OCI-LY3 (cell line): ENCODE measurements around the gene CPT1C.

Experiments
- H2AFZ ChIP-seq: fragments of 200-600, 300-600 bp; shearing (Covaris generic); 2 replicates; pipeline ENCODE4 v1.6.0; 2014; ENCODE audit warnings: antibody characterized with exemption, low read depth, low read length
- H3K27ac ChIP-seq: fragments of 200-600, 300-600 bp; sonication (generic); 2 replicates; pipeline ENCODE4 v1.5.1; 2014; ENCODE audit warnings: mild to moderate bottlenecking, low read length, moderate library complexity, mixed read lengths
- H3K27me3 ChIP-seq: fragments of 200-600, 300-600 bp; sonication (generic); 2 replicates; pipeline ENCODE4 v1.6.1; 2014; ENCODE audit warnings: low read depth, low read length, mixed read lengths
- H3K36me3 ChIP-seq: fragments of 200-600, 300-600 bp; sonication (generic); replicated peaks from 2 replicates; pipeline ENCODE3; 2014; ENCODE audit warnings: low read depth, low read length, mixed read lengths
- H3K4me1 ChIP-seq: fragments of 300-600, 200-600 bp; sonication (generic); 2 replicates; pipeline ENCODE4 v1.6.1; 2014; ENCODE audit warnings: low read length, mixed read lengths
- H3K4me2 ChIP-seq: fragments of 200-600, 300-600 bp; sonication (generic); 2 replicates; pipeline ENCODE4 v1.6.1; 2014; ENCODE audit warnings: low read length, mixed read lengths
- H3K4me3 ChIP-seq: fragments of 300-600, 200-600 bp; sonication (generic); 2 replicates; pipeline ENCODE4 v1.5.1; 2014; ENCODE audit warnings: antibody characterized with exemption, mild to moderate bottlenecking, low read length, moderate library complexity
- H3K79me2 ChIP-seq: fragments of 300-600, 200-600 bp; shearing (Covaris generic); 2 replicates; pipeline ENCODE4 v1.6.1; 2014; ENCODE audit warnings: mild to moderate bottlenecking, low read length, mixed read lengths
- H3K9ac ChIP-seq: fragments of 300-600, 200-600 bp; shearing (Covaris generic); 2 replicates; pipeline ENCODE4 v1.6.0; 2014; ENCODE audit warnings: mild to moderate bottlenecking, low read length, moderate library complexity
- H3K9me3 ChIP-seq: fragments of 200-600, 300-600 bp; shearing (Covaris generic); 2 replicates; pipeline ENCODE4 v1.6.1; 2014; ENCODE audit warnings: low read length, mixed read lengths; ENCODE audit not compliant: insufficient read depth
- H4K20me1 ChIP-seq: fragments of 200-600, 300-600 bp; sonication (generic); 2 replicates; pipeline ENCODE4 v1.6.1; 2016; ENCODE audit warnings: low read length, mixed read lengths; ENCODE audit not compliant: insufficient read depth
- CTCF ChIP-seq: fragments of 200-600, 300-600 bp; sonication (generic); IDR thresholded peaks from 2 replicates; pipeline ENCODE4 v1.5.1; 2014; ENCODE audit warnings: antibody characterized with exemption, low read length, low read depth
- EZH2phosphoT487 ChIP-seq: fragments of 200-600 bp; shearing (Covaris generic); IDR thresholded peaks from 2 replicates; pipeline ENCODE4 v1.6.1; 2018; ENCODE audit warnings: antibody characterized with exemption, mixed run types, low read depth

The CPT1C gene

DNA sequence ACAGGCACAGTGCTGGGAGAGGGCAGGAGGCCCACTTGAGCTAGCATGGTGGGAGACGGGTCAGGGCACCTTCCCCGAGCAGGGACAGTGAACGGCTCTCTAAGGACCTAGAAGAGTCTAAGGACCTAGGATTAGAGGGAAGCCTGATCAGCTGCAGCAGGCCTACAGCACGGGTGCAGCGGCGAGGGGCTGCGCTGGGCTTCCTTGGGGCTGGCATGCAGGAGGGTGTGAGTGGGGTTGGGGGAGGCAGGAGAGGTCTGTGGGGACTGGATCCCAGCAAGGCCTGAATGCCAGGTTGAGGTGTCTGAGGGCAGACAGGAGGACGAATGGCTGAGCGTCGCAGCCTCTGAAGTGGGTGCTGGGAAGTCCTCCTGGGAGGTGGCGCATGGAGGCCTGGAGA, 45.3 kb upstream of the CPT1C start:
- H3K9me3 ChIP-seq, result no peaks in the 10 kb centered on the region
- no peak for TF ChIP-seq CTCF
- TF ChIP-seq EZH2phosphoT487, result no peak
- no peak overlapping the region for H3K4me2 ChIP-seq
- H3K79me2 ChIP-seq, result peaks cover 63% of the 10 kb centered on the region
- H3K4me1 ChIP-seq, result peaks cover 11% of the 10 kb centered on the region
- no peak overlapping the region for H3K27ac ChIP-seq
- peaks cover 26% of the 10 kb centered on the region for H3K36me3 ChIP-seq
- no peak overlapping the region for H3K9ac ChIP-seq
- peaks cover 12% of the 10 kb centered on the region; the same call in 1 of the 2 replicates for H4K20me1 ChIP-seq
- no peak overlapping the region for H2AFZ ChIP-seq
- H3K27me3 ChIP-seq, result no peaks in the 10 kb centered on the region
- no peak overlapping the region for H3K4me3 ChIP-seq

DNA sequence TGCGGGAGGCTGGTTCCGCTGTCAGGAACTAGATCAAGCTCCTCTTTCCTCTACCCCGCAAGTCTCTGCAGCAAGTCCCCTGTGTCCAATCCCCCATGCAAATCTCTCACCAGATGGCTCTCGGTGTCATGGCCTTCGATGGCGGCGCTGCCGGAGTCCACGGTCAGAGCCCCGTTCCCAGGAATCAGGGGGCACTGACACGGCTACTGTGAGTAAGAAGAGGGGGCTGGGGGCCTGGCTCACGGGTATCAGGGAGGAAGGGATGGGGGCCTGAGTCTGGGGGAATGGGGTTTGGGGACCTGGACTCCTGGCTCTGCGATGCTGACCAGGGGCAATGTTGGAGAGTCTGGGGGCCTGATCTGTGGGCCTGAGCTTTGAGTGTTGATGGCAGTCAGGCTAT, 44.9 kb upstream of the CPT1C start:
- H3K4me1 ChIP-seq, result peaks cover 11% of the 10 kb centered on the region
- H3K9ac ChIP-seq, result no peak overlapping the region
- H3K79me2 ChIP-seq, result peaks cover 59% of the 10 kb centered on the region
- H3K9me3 ChIP-seq, result no peaks in the 10 kb centered on the region
- no peak overlapping the region for H2AFZ ChIP-seq
- peaks cover 12% of the 10 kb centered on the region; the same call in 1 of the 2 replicates for H4K20me1 ChIP-seq
- no peak overlapping the region for H3K27ac ChIP-seq
- peaks cover 27% of the 10 kb centered on the region for H3K36me3 ChIP-seq
- no peak for TF ChIP-seq EZH2phosphoT487
- no peak for TF ChIP-seq CTCF
- H3K4me3 ChIP-seq, result no peak overlapping the region
- H3K27me3 ChIP-seq, result no peaks in the 10 kb centered on the region
- no peak overlapping the region for H3K4me2 ChIP-seq

GRCh38 chr19:49646586-49646985, 44.3 kb upstream of the CPT1C start:
- Histone ChIP-seq H4K20me1 (peaks cover 12% of the 10 kb centered on the region; the same call in 1 of the 2 replicates), H3K79me2 (peaks cover 58% of the 10 kb centered on the region), H3K4me2 (no peak overlapping the region), H2AFZ (no peak overlapping the region), H3K9me3 (no peaks in the 10 kb centered on the region), H3K9ac (no peak overlapping the region), H3K4me1 (peaks cover 11% of the 10 kb centered on the region), H3K27me3 (no peaks in the 10 kb centered on the region), H3K4me3 (no peak overlapping the region), H3K36me3 (peaks cover 31% of the 10 kb centered on the region), H3K27ac (no peak overlapping the region)
- TF ChIP-seq EZH2phosphoT487 (no peak), CTCF (no peak)

DNA sequence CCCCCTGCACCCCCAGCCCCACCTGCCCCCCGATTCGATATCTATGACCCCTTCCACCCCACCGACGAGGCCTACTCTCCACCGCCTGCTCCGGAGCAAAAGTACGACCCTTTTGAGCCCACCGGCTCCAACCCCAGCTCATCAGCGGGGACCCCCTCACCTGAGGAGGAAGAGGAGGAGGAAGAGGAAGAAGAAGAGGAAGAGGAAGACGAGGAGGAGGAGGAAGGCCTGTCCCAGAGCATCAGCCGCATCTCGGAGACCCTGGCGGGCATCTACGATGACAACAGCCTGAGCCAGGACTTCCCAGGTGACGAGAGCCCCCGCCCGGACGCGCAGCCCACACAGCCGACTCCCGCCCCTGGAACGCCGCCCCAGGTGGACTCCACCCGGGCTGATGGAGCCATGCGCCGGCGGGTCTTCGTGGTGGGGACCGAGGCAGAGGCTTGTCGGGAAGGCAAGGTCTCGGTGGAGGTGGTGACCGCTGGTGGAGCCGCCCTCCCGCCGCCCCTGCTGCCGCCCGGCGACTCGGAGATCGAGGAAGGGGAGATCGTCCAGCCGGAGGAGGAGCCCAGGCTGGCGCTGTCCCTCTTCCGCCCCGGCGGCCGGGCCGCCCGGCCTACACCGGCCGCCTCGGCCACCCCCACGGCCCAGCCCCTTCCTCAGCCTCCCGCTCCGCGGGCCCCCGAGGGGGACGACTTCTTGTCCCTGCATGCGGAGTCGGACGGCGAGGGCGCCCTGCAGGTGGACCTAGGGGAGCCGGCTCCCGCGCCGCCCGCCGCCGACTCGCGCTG, 39.7 kb upstream of the CPT1C start:
- no peak overlapping the region for H3K4me2 ChIP-seq
- H3K36me3 ChIP-seq, result peaks cover 59% of the 10 kb centered on the region
- TF ChIP-seq CTCF, result no peak
- no peak for TF ChIP-seq EZH2phosphoT487
- H3K27me3 ChIP-seq, result no peaks in the 10 kb centered on the region
- no peak overlapping the region for H3K9ac ChIP-seq
- H4K20me1 ChIP-seq, result 0 out of 2 replicates have a peak, but pooled peaks cover 8% of the 10 kb centered on the region
- H2AFZ ChIP-seq, result no peak overlapping the region
- H3K79me2 ChIP-seq, result peaks cover 17% of the 10 kb centered on the region; the same call in 1 of the 2 replicates
- no peaks in the 10 kb centered on the region for H3K9me3 ChIP-seq
- H3K4me1 ChIP-seq, result no peaks in the 10 kb centered on the region
- no peak overlapping the region for H3K27ac ChIP-seq
- no peak overlapping the region for H3K4me3 ChIP-seq
